ENCODE results near the gene KLF2. TPM values are rescaled to one million over a fixed set of nuclear protein-coding genes. Genes with fewer than 3 reads are reported as not detected.

The KLF2 gene
- total RNA-seq, 1 experiment from 2014 or later = 3.1 TPM

- DNase-seq (ENCODE audit: low read depth) = no peak
These were observed 52.0 kb downstream of the KLF2 start for GRCh38 chr19:16376649-16377048.

- DNase-seq (ENCODE audit: low read depth) = no peak
These were observed 52.9 kb downstream of the KLF2 start for GRCh38 chr19:16377521-16377920.

Other genes starting within 250 kb of the KLF2 start
- 1,087 and 1,450 TPM in 2 replicates for gene TPM4, start 248.3 kb upstream of the KLF2 start, total RNA-seq (2014; rRNA removed; shearing (Covaris generic))
- 110 and 159 TPM in 2 replicates for gene RAB8A, start 212.9 kb upstream of the KLF2 start, total RNA-seq (2014; rRNA removed; shearing (Covaris generic))
- gene HSH2D, start 181.1 kb upstream of the KLF2 start, total RNA-seq (2014; rRNA removed; shearing (Covaris generic)) = 11.1 and 12.6 TPM in 2 replicates
- not detected in 2 replicates for gene CIB3, start 151.3 kb upstream of the KLF2 start, total RNA-seq (2014; rRNA removed; shearing (Covaris generic))
- 164 and 178 TPM in 2 replicates for gene FAM32A, start 139.4 kb upstream of the KLF2 start, total RNA-seq (2014; rRNA removed; shearing (Covaris generic))
- 113 and 140 TPM in 2 replicates for gene AP1M1, start 126.9 kb upstream of the KLF2 start, total RNA-seq (2014; rRNA removed; shearing (Covaris generic))
- 4.1 and 6.3 TPM in 2 replicates for gene EPS15L1, start 147.1 kb downstream of the KLF2 start, total RNA-seq (2014; rRNA removed; shearing (Covaris generic))
- gene CALR3, start 171.3 kb downstream of the KLF2 start, total RNA-seq (2014; rRNA removed; shearing (Covaris generic)) = not detected in 2 replicates
- 3.7 and 4.1 TPM in 2 replicates for gene C19orf44, start 171.6 kb downstream of the KLF2 start, total RNA-seq (2014; rRNA removed; shearing (Covaris generic))
- 4.5 and 7.5 TPM in 2 replicates for gene CHERP, start 217.6 kb downstream of the KLF2 start, total RNA-seq (2014; rRNA removed; shearing (Covaris generic))
- 35.7 and 43.5 TPM in 2 replicates for gene SLC35E1, start 247.6 kb downstream of the KLF2 start, total RNA-seq (2014; rRNA removed; shearing (Covaris generic))

Data from M059J (cell line).